Effector CD8-positive, alpha-beta T cell (primary cell): Measurements from ENCODE around the gene DYNLT2.
"Not testable (repeated sequence)": the region's sequence is repeated elsewhere in the genome, so short reads cannot be mapped to it uniquely, and the experiment has no call there.

ENCODE experiments used
- DNase-seq: peaks from one replicate; lab custom pipeline; 2025; lab: John Stamatoyannopoulos, UW

DYNLT2 gene

DNA sequence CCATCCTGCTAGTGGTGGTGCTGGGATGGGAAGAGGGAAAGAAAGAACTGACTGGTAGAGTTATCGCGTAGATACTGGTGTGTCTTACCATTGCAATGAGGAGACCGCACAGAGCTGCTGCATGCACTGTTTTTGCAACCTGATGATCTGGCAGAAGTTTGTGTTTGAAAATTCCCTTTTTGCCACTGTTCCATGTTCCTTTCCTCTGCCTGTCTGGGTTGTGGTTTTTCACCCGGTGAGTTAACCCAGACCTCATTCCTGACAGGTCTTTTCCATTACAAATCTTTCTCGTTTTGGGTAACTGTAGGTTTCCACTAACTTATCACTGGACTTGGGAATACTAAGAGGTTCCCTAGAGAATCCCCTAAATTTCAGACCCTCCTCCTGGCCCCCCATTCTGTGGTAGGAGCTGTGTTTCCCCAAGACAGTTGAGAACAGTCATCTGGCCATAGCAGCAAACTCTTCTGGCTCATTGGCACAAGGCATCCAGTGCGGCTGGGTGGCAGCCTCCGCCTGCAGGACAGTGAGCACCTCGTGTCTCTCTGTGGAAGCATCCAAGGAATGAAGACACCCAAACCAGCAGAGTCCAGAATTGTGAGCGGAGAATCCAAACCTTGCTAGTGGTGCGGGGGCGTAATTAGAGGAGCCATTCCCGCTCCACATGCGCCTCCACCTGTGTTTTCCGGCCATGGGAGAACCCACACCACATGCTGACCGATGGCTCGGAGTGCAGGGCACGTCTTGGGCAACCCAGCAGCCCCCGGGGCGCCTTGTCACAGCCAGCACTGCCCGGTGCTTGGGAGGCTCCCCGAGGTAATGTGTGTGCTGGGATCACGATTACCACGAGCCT lies 32.8 kb upstream of the DYNLT2 start:
- no peak for DNase-seq

DNA sequence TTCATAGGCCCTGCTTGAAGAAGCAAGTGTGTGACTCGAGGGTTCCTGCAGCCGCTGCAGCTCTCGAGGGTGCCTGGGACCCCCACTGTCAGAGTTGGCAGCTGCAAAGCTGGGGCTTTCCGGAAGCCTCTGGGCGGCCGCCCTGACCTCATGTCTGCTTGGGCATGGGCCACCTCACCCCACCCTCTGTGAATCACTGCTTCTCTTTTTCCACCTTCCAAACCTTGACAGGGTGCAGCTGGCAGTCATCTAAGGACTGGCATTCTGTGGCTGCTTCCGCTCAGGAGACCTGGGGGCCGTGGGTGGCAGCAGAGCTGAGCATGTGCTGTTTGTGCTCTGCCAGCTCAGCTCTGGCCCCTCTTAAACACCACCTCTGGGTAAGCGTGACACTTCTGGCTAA lies 32.0 kb upstream of the DYNLT2 start:
- no peak for DNase-seq

DNA sequence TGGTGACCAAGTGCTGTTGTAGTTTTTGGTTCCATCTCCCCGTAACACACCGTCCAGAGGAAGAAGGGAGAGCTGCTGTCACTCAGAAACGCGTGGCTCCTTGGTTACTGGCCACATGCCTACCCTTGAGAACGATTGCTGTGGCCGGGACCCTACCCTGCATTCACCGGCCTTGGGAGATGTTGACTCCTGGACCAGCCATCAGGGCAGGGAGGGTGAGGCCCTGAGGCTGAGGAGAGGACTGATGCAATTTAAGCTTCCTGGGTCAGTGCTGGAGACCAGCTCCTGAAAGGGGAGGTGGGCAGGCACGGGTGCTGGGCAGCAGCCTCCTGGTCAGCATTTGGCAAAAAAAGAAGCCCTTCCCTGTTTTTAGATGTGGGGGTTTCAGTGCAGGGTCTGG lies 31.6 kb upstream of the DYNLT2 start:
- DNase-seq, result no peak

DNA sequence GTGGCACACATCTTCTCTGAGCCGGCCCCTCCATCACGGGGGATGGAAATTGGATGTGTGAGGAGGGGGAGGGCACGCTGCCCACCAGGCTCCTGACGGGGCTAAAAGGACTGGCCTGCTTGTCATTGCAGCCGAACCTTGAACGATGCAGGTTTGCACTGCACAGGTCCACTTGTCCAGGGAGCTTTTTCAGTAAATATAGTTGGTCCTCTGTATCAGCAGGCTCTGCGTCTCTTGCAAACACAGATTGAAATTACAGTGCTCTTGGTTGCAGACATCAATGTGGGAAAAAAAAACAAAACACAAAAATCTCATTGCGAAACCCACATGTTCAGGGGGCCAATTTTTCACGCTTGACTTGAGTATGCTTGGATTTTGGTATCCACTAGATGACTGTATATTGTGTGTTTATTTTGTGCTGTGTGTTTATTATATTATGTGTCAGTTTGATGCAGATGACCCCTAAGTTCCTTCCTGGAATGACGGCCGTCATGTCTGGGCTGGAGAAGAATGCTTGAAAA lies 29.3 kb upstream of the DYNLT2 start:
- no peak for DNase-seq

DNA sequence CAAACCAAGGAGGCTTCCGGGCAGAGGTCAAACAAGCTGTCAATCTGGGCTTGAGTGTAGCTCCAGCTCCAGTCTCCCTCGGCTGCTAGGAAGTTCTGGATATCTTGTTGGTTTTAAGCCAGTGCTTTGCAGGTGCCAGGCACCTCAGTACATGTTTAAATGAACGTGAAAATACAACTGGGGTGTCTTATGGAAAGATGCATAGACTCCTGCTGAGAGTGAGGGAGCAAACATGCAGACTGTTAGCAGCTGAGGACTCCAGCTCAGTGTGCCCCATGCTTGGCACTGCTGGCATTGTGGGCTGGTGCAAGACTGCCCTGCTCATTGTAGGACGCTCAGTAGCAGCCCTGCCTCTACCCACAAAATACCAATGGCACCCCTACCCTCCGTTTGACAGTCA lies 28.5 kb upstream of the DYNLT2 start:
- no peak for DNase-seq

DNA sequence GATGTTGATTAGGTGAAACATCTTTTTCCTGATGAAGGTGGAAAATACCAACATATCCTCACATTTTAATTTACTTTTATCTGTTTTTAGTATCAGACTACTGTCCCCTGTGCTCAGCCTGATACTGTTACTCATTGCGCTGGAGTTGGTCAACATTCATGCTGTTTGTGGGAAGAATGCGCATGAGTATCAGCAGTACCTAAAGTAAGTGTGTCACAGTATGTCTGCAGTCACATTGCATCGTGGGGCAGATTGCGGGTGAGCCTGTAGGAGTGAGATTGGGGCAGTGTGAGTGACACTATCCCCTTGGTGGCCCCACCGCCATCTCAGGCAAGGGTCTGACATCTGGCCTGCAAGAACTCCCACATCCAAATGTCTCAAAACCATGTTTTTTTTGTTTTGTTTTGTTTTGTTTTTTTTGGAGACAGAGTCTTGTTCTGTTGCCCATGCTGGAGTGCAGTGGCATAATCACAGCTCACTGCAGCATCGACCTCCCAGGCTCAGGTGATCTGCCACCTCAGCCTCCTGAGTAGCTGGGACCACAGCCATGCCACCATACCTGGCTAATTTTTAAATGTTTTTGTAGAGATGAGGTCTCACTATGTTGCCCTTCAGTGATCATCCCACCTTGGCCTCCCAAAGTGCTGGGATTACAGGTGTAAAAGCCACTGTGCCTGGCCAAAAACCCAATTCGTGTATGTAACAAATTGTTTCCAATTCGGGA lies 27.9 kb upstream of the DYNLT2 start:
- DNase-seq, result no peak

DNA sequence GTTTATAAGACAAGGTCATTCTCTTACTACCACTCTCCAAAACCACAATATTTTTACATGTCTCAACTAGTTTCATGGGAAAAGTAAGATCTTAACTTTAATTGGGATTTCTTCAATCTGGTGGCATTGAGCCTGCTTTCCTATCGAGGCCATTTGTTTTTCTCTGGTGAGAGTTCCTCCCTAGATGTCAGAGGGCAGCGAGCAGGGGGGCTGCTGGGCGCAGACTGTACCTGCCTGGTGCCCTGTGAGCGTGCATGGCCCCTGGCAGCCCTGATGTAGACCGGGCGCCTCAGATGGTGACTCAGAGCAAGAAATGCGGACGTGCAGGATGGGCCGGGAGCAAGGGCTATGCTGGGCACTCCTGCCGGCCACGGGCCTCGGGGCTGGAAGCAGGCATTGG lies 27.3 kb upstream of the DYNLT2 start:
- DNase-seq, result no peak

DNA sequence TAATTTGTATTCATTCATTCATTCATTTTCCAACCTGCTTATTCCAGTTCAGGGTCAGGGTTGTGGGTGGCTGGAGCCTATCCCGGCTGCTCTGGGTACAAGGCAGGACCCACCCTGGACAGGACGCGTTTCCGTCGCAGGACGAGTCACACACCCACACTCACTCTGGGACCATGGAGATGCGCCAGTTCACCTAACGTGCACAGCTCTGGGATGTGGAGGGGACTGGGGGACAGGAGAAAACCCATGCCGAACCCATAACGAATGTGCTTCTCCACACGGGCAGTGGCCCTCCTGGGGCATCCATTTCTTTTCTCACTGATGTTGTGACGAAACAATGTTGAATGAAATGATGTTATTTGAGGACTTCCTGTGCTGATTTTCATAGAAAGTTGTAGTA lies 26.5 kb upstream of the DYNLT2 start:
- DNase-seq, result no peak

DNA sequence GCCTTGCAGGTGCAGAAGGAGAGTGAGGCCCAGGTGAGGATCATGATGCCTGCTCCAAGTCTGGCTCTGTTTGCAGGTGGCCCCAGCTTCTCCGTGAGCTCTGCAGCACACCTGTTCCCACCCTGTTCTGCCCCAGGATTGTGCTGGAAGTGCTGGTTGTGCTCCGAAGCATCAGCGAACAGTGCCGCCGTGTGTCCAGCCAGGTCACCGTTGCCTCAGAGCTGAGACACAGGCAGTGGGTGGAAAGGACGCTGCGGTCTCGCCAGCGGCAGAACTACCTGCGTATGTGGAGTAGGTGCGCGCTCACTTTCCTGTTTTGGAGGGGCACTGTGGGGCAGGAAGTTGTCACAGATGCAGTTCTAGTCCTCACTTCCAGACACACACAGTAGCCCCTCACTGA lies 25.0 kb upstream of the DYNLT2 start:
- no peak for DNase-seq

DNA sequence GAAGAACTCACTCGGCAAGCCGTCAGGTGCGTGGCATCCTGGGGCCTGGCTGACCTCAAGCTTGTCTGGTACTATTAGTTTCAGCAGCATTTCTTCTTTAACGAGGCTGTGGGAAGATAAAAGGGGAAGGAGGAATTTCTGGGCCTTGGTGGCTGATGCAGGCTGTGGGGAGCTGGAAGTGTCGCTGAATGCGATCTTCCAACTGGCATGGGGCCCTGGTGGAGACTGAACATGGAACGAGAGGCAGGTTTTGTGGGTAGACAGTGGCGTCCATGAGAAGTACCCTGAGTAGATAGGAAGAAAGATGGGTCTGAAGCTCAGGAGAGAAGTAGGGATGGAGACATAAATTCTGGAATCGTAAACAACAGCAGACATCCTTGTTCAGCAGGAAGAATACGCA lies 23.9 kb upstream of the DYNLT2 start:
- DNase-seq, result no peak

DNA sequence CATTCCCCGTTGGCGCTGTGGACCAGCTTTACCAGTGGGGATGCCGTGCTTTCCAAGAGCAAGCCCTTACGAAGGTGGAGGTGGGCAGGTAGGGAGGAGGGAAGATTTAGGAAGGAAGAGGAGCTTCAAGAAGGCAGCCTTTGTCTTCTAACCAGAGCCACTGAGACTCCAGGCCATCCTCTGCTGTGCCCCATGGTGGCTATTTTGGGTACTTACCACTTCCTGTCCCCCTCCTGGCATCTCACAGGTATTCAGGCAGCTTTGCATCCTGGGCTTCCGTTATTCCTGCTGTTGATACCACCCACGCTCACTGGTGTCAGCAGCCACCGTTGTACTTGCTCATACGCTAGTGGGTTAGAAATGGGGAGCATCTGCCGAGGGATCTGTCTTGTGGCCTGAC lies 23.0 kb upstream of the DYNLT2 start:
- DNase-seq, result no peak

DNA sequence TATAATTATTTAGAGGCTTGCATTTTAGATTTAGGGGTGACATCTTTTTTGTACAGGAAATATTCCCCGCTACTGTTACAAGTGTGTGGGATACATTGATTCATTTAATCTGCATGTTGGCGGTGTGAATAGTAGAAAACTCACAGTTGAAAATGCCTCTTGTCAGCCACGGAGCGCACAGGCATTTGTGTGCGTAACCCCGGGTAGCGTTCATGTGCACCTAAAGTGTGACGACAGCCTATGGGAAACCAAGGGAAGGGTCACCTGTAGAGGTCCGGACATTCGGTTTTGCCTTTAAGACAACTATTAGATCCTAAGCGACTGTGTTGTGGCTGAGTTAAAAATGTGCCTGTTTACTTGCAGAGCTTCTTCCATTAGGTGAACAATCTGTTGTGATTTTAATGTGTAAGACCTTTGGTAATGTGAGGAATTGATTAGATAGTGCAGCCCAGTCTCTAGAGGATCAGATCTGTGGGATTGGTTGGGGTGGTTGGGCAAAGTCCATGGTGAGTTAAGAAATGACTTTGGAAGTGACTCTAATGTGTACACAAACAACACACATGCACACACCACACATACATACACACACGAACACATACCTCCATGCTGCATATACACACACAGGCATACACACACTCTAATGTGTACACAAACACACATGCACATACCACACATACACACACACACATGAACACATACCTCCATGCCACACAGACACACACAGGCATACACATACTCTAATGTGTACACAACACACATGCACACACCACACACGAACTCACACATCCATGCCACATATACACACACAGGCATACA lies 15.8 kb upstream of the DYNLT2 start:
- DNase-seq, result no peak

DNA sequence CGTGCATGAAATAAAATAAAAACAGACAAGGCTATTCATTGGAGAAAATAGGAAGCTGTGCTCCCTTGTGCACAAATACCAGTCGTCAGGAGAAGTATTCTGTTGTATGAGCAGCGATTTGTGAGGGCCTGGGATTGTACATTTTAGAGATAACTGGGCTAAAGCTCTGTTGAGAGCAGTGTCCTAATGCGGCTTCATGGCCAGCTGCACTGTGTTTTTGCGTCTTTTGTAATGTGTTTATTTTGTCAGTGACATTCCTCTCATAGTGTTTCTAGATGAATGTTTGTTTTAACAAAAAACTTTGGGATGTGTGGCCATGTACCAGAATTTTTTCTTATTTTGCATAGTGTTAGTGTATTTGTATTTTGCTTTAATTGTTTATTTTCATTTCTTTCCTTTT lies 14.9 kb upstream of the DYNLT2 start:
- DNase-seq, result no peak

DNA sequence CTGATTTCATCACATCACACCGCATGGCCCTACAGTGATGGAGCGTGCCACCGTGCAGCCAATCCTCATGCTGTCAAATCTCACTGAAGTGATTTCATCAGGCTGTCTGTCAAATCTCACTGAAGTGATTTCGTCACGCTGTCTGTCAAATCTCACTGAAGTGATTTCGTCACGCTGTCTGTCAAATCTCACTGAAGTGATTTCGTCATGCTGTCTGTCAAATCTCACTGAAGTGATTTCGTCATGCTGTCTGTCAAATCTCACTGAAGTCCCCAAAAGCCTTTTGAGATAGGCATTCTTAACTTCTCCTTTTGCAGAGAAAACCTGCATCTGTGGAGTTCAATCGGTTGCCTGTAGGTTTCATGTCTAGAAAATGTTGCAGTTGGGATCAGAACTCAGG lies 14.4 kb upstream of the DYNLT2 start:
- DNase-seq, result not testable (repeated sequence)

DNA sequence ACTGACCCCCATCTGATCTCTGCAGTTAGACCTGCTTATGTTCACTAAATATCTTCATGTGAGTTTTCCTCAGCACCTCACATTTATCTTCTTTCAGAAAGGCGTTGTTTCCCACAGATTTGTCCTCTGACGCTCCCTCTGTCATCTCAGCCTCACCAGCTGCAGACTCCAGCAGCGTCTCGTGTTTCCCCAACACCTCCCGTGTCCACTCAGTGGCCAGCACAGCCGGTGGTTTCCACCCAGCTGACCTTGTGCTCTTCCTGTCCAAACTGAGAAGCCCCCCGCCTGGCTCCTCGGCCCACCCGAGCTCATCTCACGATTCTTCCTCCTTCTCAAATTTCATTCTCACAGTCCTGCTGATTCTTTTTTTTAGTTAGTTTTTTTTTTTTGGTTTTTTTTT lies 12.5 kb upstream of the DYNLT2 start:
- DNase-seq, result no peak

DNA sequence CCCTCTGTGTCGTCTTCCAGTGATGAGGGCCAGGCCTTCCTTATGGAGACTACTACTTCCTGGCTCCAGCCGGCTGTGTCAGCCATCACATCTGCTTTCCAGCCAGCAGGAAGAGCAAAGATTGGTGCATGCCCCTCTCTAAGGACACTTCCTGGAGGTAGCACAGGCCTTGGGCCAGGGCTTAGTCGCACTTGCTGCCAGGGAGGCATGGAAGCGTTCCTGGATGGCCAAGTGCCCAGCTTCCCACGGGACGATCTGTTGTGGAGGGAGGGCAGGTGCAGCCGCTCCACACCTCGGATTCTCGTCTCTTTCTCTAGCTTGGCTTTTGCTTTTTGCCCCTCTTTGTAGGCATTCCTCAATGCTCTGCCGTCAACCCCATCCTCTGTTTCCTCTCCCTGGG lies 11.9 kb upstream of the DYNLT2 start:
- DNase-seq, result no peak

DNA sequence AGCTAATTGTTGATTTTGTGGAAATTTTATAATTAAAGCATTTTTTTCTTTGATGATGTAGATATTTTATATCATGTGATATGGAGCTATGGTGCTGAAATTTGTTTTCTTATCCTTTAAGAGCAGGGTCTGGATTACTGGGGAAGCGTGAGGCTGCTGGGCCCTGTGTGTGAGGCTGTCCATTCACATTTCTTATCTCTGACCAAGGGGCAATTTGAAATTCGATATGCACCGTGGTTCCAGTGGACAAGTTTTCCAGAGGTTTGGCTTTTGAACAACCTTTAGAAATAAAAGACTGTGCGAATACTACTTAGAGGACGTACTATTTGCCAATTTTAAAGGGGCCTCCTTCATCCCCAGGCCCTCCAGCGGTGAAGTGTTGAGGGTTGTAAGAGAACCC lies 3.8 kb upstream of the DYNLT2 start:
- no peak for DNase-seq

DNA sequence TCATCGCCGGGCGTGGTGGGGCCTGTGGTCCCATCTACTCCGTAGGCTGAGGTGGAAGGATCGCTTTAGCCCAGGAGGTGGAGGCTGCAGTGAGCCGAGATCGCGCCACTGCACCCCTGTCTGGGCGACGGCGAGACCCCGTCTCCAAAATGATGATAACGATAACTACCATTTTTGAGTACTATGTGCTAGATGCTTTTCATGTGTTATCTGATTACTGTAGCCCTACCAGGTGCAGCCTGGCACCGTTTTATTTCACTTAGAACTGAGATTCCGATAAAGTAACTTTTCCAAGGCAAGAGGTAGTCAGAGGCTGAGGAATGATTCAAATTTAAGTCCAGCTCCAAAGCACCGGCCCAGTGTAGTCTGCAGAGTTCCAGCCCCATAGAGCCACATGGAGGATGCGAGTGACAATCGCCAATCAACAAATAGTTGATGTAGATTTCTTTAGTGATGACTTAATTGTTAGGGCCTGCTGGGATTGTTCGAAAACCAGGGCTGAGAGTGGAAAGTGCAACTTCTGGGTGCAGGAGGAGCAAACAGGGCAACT lies 777 bp upstream of the DYNLT2 start:
- no peak for DNase-seq

DNA sequence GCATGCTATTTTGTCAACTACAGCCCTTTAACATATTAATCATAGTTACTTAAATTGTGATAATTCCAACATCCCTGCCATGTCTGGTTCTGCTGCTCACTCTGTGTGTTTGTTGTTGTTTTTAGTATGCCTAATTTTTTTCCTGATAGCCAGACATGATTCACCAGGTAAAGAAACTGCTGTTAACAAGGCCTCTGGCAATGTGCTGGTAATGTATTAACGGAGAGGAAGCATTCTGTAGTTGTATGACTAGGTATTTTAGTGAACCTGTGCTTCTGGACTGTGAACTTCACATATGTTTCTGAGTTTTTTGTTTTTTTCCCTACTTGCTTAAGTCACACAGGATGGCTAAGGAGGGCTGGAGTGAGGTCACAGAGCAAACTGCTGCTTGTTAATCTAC lies 4.8 kb downstream of the DYNLT2 start:
- DNase-seq, result no peak

DNA sequence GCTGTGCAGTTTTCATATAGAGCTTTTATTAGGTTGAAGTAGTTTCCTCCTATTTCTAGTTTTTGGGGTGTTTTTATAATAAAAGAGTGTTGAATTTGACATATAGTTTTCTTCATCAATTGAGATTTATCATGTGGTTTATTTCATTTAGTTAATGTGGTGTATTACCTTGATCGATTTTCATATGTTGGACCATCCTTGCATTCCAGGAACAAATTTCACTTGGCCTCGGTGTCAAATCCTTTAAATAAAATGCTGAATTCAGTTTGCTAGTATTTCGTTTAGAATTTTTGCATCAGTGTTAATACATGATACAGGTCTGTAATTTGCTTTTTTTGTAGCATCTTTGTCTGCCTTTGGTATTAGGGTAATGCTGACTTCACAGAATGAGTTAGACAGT lies 6.0 kb downstream of the DYNLT2 start:
- no peak for DNase-seq

DNA sequence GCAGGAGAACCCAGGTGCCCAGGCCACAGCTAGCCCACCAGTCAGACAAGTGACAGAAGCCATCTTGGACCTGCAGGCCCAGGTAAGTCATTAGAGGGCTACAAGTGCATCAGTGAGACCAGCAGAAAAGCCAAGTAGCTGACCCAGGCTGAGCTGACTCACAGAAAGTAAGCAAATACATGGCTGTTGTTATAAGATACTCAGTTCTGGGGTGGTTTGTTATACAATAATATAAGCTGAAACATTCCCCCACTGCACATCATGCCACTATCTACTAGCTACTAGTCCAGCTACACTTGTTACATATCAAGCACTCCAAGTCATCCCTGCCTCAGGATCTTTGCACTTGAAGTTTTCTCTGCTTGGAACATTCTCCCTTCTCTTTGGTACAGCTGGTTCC lies 10.0 kb downstream of the DYNLT2 start:
- no peak for DNase-seq

DNA sequence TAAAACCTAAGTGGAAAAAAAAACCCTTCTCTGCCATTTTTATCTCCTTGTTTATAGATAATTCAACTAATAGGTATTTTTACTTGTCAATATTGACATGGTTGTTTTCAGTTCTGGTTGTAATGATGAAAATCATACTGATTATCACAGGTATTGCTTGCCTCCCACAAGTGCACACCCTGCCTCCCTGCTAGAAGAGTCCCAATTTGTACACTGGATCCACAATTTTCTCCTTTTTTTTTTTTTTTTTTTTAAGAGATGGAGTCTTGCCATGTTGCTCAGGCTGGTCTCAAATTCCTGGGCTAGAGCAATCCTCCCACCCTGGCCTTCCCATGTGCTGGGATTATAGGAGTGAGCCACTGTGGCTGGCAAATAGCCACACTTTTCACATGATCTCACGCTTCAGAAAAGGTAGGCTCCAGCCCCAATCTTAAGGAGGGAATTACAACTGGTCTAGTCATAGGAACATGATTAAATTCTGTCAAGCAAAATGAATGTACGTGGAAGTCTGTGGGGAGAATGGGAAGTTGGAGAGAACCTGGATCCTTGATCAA lies 12.3 kb downstream of the DYNLT2 start:
- no peak for DNase-seq
